Astrocyte of the spinal cord (primary cell): ENCODE data around the gene C19orf85.

Experiments
- DNase-seq: peaks from one replicate; pipeline ENCODE4 v3.0.0; 2011; ENCODE audit warnings: low read depth, low spot score
- H3K4me3 ChIP-seq: 2 replicates; pipeline ENCODE4 v1.5.1; 2011; ENCODE audit warnings: low read depth, mild to moderate bottlenecking, low read length, moderate library complexity
- CTCF ChIP-seq: IDR thresholded peaks from 2 replicates; pipeline ENCODE4 v1.5.1; 2012; ENCODE audit warnings: low read depth, mild to moderate bottlenecking, low read length, inconsistent platforms
- in situ Hi-C: cut with HindIII; loops from 2 replicates; pipeline ENCODE4 v1.10.0; 2017; ENCODE audit warnings: low sequenced_read_pairs

C19orf85 gene

GRCh38 chr19:55464662-55465054 is at the start of gene C19orf85:
C19orf85 (minus strand) TSS chr19:55464751; CDS start chr19:55464554, 197 bp downstream.
- H3K4me3 ChIP-seq: no peak within 1 kb of the TSS
- TF ChIP-seq CTCF: no peak
- DNase-seq: no peak
- in situ Hi-C loops: no loop called here

GRCh38 chr19:55508120-55508519 is 43.6 kb upstream of the C19orf85 start:
- in situ Hi-C loops: no loop called here
- TF ChIP-seq CTCF: no peak
- no peak for DNase-seq
- H3K4me3 ChIP-seq: no peak overlapping the region

- TF ChIP-seq CTCF: no peak
- DNase-seq: no peak
- no peak overlapping the region for H3K4me3 ChIP-seq
- in situ Hi-C loops: no loop called here
Observed at GRCh38 chr19:55504981-55505380, 40.4 kb upstream of the C19orf85 start.

- no peak overlapping the region for H3K4me3 ChIP-seq
- no peak for TF ChIP-seq CTCF
- in situ Hi-C loops: no loop called here
- DNase-seq: no peak
Observed at GRCh38 chr19:55504252-55504603, 39.7 kb upstream of the C19orf85 start.

- TF ChIP-seq CTCF: peak; percentile 95
- in situ Hi-C loops: no loop called here
- DNase-seq: peak; percentile 90
- peak overlapping the region; percentile 48 for H3K4me3 ChIP-seq
Observed at GRCh38 chr19:55503502-55504251, 39.1 kb upstream of the C19orf85 start.

GRCh38 chr19:55503157-55503501 is 38.6 kb upstream of the C19orf85 start:
- DNase-seq: no peak
- no peak overlapping the region for H3K4me3 ChIP-seq
- in situ Hi-C loops: no loop called here
- TF ChIP-seq CTCF: no peak
